ENCODE results near the gene SYT4.
"Not testable (repeated sequence)": the region's sequence is repeated elsewhere in the genome, so short reads cannot be mapped to it uniquely, and the experiment has no call there.

The SYT4 gene

GRCh38 chr18:43277164-43277600 lies at the start of gene SYT4:
TSS of gene SYT4 (minus strand) at chr18:43277490. CDS start at chr18:43277281, 209 bp downstream.
- DNase-seq: no peak

GRCh38 chr18:43322132-43322531 lies 44.8 kb upstream of the SYT4 start:
- no peak for DNase-seq

- DNase-seq: no peak
These were observed 37.7 kb upstream of the SYT4 start for GRCh38 chr18:43314941-43315340.

GRCh38 chr18:43312891-43313290 lies 35.6 kb upstream of the SYT4 start:
- no peak for DNase-seq

GRCh38 chr18:43310239-43310638 lies 32.9 kb upstream of the SYT4 start:
- no peak for DNase-seq

- no peak for DNase-seq
These were observed 26.1 kb upstream of the SYT4 start for GRCh38 chr18:43303376-43303775.

GRCh38 chr18:43286187-43286586 lies 8.9 kb upstream of the SYT4 start:
- not testable (repeated sequence) for DNase-seq

- no peak for DNase-seq
These were observed 6.0 kb upstream of the SYT4 start for GRCh38 chr18:43283299-43283698.

GRCh38 chr18:43279015-43279744 lies 1.9 kb upstream of the SYT4 start:
- no peak for DNase-seq

GRCh38 chr18:43278355-43278754 lies 1.1 kb upstream of the SYT4 start:
- DNase-seq: no peak

- no peak for DNase-seq
These were observed 799 bp downstream of the SYT4 start for GRCh38 chr18:43276491-43276890.

GRCh38 chr18:43275546-43275945 lies 1.7 kb downstream of the SYT4 start:
- DNase-seq: no peak

GRCh38 chr18:43274526-43274925 lies 2.8 kb downstream of the SYT4 start:
- no peak for DNase-seq

GRCh38 chr18:43271593-43272432 lies 5.5 kb downstream of the SYT4 start:
- DNase-seq: peak; percentile 17

- no peak for DNase-seq
These were observed 9.5 kb downstream of the SYT4 start for GRCh38 chr18:43267818-43268217.

GRCh38 chr18:43265465-43265864 lies 11.8 kb downstream of the SYT4 start:
- DNase-seq: no peak

- DNase-seq: no peak
These were observed 28.6 kb downstream of the SYT4 start for GRCh38 chr18:43248610-43249249.

GRCh38 chr18:43247944-43248343 lies 29.3 kb downstream of the SYT4 start:
- no peak for DNase-seq

- DNase-seq: no peak
These were observed 38.9 kb downstream of the SYT4 start for GRCh38 chr18:43238429-43238828.

- DNase-seq: no peak
These were observed 40.4 kb downstream of the SYT4 start for GRCh38 chr18:43236921-43237320.

- no peak for DNase-seq
These were observed 42.4 kb downstream of the SYT4 start for GRCh38 chr18:43234889-43235288.

GRCh38 chr18:43222501-43222900 lies 54.8 kb downstream of the SYT4 start:
- DNase-seq: no peak

- no peak for DNase-seq
These were observed 56.6 kb downstream of the SYT4 start for GRCh38 chr18:43220691-43221090.
